Measurements from ENCODE around the gene CACNA1S. TPM values are rescaled to one million over a fixed set of nuclear protein-coding genes. Genes with fewer than 3 reads are reported as not detected.

Gene CACNA1S
- total RNA-seq, 1 donor from 2014 or later, result not detected

DNA sequence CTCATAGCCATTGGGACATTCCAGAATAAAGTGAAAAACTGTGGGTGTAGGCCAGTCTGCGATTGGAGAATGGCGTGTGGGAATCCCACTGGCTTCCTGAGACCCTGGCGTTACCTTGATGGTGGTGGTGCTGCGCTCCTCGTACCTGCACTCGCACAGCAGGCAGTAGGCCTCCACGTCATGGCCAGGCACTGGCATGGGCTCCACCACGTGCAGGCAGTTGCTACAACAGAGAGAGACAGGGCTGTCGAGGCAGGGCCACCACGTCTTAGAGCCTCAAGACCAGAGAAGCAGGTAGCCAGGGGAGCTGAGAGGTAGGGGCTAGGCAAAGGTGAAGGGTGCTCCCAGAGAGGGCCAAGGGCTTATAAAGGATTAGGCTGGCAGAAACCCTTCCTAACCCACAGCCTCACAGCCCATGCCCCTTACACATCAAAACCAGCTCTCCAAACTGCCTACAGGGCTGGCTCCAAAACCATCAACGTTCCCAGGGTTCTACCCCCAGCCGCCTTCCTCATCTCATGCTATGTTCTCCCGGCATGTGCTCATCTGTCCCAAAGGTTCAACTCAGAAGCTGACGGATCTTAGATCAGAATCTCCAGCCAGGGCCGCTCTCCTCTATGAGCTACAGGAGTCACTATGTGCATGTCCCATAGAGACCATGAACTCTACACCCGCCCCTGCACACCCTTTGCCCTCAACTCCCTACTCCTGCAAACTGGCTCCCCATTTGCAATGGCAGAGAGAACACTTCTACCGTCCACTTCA, 34.6 kb upstream of the CACNA1S start:
- Histone ChIP-seq H3K4me3 (no peak overlapping the region), H3K27ac (no peak overlapping the region), H3K4me1 (no peaks in the 10 kb centered on the region), H3K9me3 (no peaks in the 10 kb centered on the region), H3K27me3 (no peaks in the 10 kb centered on the region), H3K36me3 (peaks cover 55 to 95% of the 10 kb centered on the region in 2 donors)
- intact Hi-C loops (cut with DNase I), result no loop called here
- DNase-seq (ENCODE audit: low spot score in 2 of 2), result no peak
- TF ChIP-seq, protein P1, sequence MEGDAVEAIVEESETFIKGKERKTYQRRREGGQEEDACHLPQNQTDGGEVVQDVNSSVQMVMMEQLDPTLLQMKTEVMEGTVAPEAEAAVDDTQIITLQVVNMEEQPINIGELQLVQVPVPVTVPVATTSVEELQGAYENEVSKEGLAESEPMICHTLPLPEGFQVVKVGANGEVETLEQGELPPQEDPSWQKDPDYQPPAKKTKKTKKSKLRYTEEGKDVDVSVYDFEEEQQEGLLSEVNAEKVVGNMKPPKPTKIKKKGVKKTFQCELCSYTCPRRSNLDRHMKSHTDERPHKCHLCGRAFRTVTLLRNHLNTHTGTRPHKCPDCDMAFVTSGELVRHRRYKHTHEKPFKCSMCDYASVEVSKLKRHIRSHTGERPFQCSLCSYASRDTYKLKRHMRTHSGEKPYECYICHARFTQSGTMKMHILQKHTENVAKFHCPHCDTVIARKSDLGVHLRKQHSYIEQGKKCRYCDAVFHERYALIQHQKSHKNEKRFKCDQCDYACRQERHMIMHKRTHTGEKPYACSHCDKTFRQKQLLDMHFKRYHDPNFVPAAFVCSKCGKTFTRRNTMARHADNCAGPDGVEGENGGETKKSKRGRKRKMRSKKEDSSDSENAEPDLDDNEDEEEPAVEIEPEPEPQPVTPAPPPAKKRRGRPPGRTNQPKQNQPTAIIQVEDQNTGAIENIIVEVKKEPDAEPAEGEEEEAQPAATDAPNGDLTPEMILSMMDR (IDR thresholded peaks at IDR 0.05), result no peak

DNA sequence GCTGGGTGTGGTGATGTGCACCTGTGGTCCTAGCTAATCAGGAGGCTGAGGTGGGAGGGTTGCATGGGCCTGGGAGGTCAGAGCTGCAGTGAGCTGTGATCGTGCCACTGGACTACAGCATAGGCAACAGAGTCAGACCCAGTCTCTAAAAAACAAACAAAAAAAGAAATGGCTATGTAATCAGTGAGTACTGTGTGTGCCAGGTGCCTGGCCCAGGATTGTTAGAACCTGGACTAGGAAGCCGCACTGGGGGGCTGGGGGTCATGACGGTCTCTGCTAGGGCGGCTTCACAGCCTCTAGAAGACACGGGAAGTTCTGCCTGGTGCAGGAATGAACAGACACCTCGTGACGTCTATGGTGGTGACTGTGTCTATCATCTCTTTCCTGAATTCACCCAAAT, 33.6 kb upstream of the CACNA1S start:
- H3K4me1 ChIP-seq, result no peaks in the 10 kb centered on the region
- H3K27ac ChIP-seq, result no peak overlapping the region
- H3K4me3 ChIP-seq, result no peak overlapping the region
- no peaks in the 10 kb centered on the region for H3K9me3 ChIP-seq
- TF ChIP-seq, protein P1 (IDR thresholded peaks at IDR 0.05), result no peak
- no peaks in the 10 kb centered on the region for H3K27me3 ChIP-seq
- H3K36me3 ChIP-seq, result peaks cover 64 to 93% of the 10 kb centered on the region in 2 donors
- DNase-seq (ENCODE audit: low spot score in 2 of 2), result no peak
- intact Hi-C loops (cut with DNase I), result no loop called here

DNA sequence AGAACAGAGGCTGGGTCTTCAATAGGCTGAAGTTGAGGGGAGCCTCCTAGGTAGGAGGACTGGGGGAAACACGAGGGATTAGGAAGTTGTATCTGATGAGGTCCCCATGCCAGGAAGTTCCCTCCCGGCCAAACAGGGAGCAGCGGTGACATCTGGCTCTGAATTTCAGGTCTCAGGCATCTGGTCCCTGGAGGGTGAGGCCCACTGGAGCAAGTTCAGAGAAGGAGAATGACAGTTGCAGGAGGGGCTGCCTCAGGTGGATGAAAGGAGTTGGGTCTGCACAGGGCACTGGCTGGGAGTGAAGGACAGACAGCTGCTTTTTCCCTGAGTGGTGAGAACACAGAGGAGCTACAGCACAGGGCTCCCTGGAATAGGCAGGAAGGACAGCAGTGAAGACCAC, 32.9 kb upstream of the CACNA1S start:
- Histone ChIP-seq H3K4me3 (no peak overlapping the region), H3K4me1 (no peaks in the 10 kb centered on the region), H3K36me3 (peaks cover 67 to 89% of the 10 kb centered on the region in 2 donors), H3K9me3 (no peaks in the 10 kb centered on the region), H3K27ac (no peak overlapping the region), H3K27me3 (no peaks in the 10 kb centered on the region)
- DNase-seq (ENCODE audit: low spot score in 2 of 2), result no peak
- TF ChIP-seq, protein P1 (IDR thresholded peaks at IDR 0.05), result no peak
- intact Hi-C loops (cut with DNase I), result no loop called here

DNA sequence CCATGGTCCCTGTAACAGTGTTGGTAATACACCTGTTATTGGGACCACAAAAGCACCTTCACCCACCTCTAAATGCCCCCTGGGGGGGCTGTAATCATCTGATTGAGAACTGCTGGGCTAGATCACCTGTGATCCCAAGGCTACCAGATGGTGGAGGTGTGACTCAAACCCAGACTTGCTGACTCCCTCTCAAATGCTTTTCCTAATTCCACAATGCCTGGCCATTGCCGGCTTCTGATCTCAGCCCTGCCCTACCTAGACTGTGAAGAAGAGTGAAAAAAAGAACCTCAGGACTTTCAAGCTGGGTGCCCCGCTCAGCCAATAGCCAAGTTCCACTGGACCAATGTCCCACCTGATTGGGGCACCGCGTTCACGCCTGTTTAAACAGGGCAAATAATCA, 32.5 kb upstream of the CACNA1S start:
- H3K4me3 ChIP-seq, result no peak overlapping the region
- DNase-seq (ENCODE audit: low spot score in 2 of 2), result no peak
- H3K36me3 ChIP-seq, result peaks cover 67 to 89% of the 10 kb centered on the region in 2 donors
- H3K4me1 ChIP-seq, result no peaks in the 10 kb centered on the region
- TF ChIP-seq, protein P1 (IDR thresholded peaks at IDR 0.05), result no peak
- intact Hi-C loops (cut with DNase I), result no loop called here
- H3K27me3 ChIP-seq, result no peaks in the 10 kb centered on the region
- no peak overlapping the region for H3K27ac ChIP-seq
- no peaks in the 10 kb centered on the region for H3K9me3 ChIP-seq

DNA sequence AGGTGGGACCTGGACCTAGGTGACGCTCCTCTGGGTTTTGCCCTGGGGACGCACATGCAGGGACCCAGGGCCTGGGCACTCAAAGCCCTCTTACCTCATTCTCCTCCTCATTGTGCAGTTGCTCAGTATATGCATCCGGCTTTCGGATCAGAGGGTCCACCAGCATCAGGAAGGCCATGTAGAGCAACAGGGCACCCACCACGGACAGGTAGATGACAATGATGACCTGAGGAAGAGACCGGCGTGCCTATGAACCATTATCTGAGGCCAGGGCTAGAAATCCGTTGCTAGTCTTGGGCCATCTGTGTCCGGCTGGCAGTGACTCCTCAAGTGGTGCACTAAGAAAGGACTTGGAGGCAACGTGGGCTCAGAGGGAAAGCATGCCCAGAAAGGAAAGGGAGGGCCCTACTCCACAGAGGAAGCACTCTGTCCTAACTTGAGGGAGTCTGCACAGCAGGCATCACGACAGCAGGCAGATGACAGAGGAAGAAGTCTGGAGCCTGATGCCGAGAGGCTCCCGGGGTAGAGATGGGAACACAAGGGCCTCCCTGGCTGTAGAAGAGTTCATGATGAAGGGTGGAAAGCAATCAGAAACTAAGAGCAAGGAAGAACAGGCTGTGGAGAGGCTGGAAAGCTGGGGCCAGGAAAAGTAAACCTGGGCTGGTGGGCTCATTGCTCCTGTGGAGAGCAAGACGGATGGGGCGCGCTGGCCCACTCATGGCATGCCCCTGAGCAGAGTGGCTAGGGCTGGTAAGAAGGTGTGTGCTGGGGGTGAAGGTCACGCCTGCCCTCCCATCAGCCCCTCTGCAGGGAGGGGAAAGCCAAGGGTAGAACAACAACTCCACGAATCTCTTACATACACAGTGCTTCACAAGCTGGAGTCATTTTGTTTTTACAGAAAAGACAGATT, 31.8 kb upstream of the CACNA1S start:
- Histone ChIP-seq H3K9me3 (no peaks in the 10 kb centered on the region), H3K27me3 (no peaks in the 10 kb centered on the region), H3K4me1 (no peaks in the 10 kb centered on the region), H3K4me3 (no peak overlapping the region), H3K36me3 (peaks cover 67 to 84% of the 10 kb centered on the region in 2 donors), H3K27ac (no peak overlapping the region)
- DNase-seq (ENCODE audit: low spot score in 2 of 2), result no peak
- intact Hi-C loops (cut with DNase I), result no loop called here
- TF ChIP-seq, protein P1 (IDR thresholded peaks at IDR 0.05), result no peak

Measured in ascending aorta (tissue), 2 donors.